Measurements from ENCODE around the gene SMCHD1.
A peak's percentile ranks its signal among the peaks of the same experiment; 100 is the strongest.
"Not testable (repeated sequence)": the region's sequence is repeated elsewhere in the genome, so short reads cannot be mapped to it uniquely, and the experiment has no call there.

SMCHD1 gene

DNA sequence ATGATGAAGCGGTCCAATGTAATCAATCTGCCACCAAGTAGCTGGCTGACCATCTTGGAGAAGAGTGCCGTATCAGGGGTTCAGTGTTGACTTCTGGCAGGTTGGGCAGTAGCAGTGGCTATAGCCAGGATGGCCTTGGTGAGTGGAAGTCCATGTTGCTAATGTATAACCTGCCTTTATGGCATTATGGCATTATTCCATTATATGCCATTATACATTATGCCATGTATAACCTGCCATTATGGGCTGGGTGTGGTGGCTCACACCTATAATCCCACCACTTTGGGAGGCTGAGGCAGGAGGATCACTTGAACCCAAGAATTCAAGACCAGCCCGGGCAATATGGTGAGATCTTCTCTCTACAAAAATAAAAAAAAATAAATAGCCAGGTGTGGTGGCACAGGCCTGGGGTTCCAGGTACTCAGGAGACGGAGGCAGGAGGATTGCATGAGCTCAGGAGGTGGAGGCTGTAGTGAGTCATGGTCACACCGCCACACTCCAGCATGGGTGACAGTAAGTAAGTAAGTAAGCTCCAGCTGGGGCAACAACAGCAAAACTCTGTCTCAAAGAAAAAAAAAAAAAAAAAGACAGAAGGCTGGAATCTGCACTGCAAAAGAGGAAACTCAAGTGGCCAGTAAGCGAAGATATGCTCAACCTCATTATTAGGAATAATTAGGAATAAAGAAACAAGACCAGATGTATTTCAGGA lies 166.8 kb downstream of the SMCHD1 start:
- DNase-seq, result peak; percentile 61 to 76 (median 72)

DNA sequence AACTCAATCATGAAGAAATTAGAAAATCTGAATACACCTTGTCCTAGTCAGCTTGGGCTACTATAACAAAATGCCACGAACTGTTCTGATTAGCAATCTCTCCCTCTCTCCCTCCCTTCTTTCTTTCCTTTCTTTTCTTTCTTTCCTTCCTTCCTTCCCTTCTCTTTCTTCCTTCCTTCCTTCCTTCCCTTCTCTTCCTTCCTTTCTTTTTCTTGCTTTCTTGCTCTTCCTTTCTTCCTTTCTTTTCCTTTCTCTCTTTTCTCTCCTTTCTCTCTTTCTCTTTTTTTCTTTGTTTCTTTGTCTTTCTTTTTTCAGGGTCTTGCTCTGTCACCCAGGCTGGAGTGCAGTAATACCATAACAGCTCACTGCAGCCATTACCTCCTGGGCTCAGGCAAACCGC lies 167.7 kb downstream of the SMCHD1 start:
- no peak for DNase-seq

DNA sequence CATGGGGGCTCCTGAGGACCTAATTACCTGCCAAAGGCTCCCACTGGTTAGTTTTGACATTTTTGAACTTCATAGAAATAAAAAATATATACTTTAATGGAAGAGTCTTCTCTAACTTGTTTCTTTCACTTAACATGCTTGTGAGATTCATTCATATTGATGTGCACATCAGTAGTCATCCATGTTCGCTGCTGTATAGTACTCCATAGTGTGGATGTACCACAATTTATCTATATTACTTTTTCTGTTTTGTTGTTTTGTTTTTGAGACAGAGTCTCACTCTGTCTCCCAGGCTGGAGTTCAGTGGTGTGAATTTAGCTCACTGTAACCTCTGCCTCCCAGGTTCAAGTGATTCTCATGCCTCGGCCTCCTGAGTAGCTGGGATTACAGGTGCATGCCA lies 168.4 kb downstream of the SMCHD1 start:
- no peak for DNase-seq

DNA sequence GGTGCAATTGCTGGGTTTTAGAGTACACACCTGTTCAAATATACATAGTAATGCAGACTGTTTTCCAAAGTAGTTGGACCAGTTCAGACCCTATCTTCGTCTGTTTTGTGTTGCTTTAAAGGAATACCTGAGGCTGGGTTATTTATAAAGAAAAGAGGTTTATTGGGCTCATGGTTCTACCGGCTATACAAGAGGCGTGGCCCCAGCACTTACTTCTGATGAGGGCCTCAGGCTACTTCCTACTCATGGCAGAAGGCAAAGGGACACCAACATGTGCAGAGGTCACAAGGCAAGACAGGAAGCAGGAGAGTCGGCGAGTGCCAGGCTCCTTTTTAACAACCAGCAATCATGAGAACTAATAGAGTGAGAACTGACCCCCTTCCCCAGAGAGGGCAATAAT lies 169.3 kb downstream of the SMCHD1 start:
- DNase-seq, result peak in 3 of 4 experiments; percentile 29 to 30 (median 30)

DNA sequence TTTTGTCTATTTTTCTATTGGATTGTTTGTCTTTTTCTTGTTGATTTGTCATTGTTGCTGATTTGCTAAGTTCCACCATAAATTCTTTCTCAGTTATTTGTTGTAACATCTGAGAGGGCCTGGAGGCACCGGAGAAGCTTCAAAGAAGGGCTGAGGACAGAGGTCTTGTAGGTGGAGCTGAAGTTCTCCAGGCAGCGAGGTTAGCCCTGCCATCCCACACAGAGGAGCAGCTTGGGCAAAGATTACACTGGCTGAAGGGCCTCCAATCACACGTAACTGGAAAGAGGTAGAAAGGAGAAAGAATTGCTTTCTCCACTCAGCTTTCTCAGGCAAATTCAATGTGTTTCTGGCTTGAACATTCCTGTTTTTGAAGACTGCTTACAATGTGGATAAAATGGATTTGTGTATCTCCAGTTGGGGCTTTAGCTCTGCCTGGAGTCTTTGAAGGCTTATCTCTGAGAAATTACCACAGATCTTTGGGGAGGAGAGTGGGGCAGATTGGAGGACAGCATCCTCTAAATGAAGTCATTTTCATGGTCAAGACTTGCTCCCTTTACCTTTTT lies 170.2 kb downstream of the SMCHD1 start:
- peak in 2 of 4 experiments; percentile 19 to 45 for DNase-seq

DNA sequence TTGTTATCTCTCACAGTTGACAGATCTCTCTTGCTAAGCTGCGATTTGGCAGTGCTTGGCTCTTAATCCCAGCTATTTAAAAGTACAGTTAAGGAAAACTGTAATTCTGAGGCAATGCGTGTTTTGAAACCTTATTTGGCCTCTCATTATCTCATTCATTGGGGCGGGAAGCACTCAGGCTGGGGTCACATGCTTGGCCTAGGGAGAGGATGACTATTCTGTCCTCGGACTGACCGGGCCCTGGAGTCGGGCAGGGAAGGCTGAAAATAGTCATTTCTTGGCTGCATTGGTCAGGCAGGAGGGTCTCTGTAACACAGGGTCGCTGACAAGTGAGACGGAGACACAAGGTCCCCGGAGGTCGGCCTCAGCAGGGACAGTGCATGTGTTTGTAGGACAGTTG lies 171.1 kb downstream of the SMCHD1 start:
- peak; percentile 14 to 52 (median 45) for DNase-seq

DNA sequence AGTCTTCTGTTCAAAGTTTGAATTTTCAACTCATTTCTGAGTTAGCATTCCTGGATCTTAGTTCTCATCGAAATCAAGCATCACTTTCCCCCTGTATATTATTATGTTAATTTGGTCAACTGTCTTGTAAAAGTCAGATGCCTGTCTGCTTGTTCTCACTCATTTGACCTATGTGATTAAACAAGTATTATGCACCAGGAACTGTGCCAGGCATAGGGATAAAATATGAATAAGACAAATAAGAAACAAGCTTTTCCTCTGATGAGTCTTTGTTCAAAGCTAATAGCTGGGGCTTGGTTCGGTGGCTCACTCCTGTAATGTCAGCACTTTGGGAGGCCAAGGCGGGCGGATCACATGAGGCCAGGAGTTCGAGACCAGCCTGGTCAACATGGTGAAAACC lies 171.5 kb downstream of the SMCHD1 start:
- DNase-seq, result no peak

DNA sequence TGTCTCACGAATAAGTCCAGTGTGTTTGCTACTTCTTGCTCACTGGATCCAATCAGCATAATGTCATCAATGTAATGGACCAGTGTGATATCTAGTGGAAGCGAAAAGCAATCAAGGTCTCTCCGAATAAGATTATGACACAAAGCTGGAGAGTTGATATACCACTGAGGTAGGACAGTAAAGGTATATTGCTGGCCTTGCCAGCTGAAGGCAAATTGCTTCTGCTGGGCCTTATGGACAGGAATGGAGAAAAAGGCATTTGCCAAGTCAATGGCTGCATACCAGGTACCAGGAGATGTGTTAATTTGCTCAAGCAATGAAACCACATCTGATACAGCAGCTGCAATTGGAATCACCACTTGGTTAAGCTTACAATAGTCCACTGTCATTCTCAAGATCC lies 180.6 kb downstream of the SMCHD1 start:
- not testable (repeated sequence) for DNase-seq

DNA sequence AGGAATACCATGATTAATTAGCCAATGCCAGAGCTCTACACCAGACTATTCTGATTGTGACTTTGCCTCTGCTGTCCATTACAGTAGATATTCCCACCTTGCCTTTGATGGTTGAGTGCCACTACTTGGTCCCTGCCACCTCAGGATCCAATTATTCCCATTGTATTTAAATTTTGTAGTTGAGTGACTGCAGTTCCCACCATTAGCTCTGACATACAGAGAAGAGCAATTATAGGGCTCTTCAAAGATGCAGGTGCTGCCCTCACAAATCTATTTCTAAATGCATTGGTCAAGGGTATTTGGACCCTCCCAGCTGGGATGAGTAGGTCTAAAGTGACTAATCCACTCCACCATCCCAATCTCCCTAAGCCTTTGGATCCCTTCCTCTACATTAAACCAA lies 181.8 kb downstream of the SMCHD1 start:
- not testable (repeated sequence) for DNase-seq

DNA sequence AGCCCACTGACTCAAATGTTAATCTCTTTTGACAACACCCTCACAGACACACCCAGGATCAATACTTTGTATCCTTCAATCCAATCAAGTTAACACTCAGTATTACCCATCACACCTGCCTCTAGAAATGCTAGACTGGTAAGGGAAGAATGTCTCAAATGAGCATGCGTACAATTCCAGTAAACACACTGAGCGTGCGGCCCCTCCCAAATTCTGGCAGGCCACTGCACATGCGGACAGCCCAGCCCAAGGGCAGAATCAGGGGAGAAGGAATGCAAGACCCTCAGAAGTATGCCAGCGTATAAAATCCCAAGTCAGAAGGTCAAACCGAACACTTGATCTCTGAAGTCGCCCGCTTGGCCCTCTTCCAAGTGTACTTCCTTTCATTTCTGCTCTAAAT lies 183.7 kb downstream of the SMCHD1 start:
- no peak for DNase-seq

DNA sequence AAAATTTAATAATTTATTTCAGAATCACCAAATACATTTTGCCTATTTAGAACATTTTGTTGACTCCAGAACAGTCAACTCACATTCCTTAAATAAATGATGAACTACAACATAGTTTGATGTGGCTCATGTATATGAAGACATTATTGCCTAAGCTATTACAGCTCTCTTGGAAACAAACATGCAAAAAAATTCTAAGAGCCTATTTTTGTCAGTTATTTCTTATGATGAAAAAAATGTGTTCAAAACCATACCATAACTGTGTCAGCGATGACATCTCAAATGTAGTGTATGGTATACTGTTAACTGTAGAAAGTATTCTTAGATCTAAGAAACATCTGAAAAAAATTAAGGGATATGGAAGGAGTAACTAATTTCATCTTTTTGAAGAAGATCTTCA lies 185.0 kb downstream of the SMCHD1 start:
- no peak for DNase-seq

DNA sequence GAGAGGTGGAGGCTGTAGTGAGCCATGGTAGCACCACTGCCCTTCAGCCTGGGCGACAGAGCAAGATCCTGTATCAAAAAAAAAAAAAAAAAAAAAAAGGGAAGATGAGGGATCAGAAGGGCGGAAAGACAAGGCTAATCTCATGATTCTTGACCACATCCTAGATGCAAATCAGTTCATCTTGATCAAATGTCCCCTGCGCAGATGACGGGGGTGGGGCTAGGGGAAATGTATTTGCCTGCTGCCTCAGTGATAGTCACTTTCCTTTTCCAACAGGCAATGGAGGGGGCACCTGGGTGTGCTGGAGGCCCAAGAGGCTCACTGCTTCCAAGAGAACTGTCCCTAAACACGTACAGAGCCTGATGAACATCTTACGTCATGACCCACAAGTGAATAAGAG lies 187.6 kb downstream of the SMCHD1 start:
- DNase-seq, result peak; percentile 78 to 91 (median 88)

DNA sequence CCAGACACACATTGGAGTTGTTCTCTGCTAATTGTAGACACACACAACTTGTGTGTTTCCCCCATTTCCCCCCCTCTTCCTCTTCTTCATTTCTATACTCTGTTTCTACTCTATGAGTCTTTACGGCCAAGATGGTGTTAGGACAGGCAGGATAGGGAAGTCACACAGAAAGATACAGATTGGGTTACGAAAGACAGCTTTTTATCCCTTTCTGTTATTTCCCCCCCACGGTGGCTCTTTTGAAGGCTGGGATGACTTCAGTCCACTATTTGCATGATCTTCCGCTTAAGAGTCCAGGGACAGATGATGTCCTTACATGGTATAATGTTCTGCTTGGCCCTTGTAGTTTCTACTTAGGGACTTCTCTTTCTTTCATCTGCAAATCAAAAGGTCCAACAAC lies 189.6 kb downstream of the SMCHD1 start:
- DNase-seq, result peak; percentile 88 to 98 (median 94)

DNA sequence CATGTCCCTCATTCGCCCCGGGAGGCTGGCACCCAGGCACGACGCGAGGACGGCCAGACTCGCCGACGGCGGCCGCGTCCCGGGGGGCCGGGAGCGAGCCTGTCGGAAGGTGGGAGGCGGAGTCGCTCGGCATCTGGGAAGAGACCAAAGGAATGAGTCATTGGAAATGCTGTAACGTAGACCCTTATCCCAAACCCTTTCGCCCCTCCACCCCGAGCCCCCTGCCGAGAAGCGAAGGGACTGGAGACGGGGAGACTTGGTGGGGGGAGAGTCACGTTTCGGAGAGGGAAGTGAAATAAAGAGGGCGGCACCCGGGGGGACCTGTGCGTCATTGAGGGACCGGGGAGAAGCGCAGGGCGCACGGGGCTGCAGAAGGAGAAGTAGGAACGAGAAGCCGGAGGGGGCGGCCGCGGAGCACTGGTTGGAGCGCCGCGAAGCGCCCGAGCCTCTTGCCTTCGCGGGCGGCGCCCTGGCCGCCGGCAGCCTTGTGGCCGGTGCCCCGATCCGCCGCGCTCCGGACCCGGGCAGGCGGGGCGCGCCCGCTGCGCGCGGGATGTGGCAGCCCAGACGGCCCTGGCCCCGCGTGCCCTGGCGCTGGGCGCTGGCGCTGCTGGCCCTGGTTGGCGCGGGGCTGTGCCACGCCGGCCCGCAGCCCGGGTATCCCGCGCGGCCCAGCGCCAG lies 191.2 kb downstream of the SMCHD1 start, which contains the start of gene EMILIN2:
TSS of gene EMILIN2 (plus strand) at position 371 of the 681 bp plus-strand sequence. CDS start at position 554, 183 bp downstream.
- DNase-seq, result peak; percentile 96 to 98 (median 98)

DNA sequence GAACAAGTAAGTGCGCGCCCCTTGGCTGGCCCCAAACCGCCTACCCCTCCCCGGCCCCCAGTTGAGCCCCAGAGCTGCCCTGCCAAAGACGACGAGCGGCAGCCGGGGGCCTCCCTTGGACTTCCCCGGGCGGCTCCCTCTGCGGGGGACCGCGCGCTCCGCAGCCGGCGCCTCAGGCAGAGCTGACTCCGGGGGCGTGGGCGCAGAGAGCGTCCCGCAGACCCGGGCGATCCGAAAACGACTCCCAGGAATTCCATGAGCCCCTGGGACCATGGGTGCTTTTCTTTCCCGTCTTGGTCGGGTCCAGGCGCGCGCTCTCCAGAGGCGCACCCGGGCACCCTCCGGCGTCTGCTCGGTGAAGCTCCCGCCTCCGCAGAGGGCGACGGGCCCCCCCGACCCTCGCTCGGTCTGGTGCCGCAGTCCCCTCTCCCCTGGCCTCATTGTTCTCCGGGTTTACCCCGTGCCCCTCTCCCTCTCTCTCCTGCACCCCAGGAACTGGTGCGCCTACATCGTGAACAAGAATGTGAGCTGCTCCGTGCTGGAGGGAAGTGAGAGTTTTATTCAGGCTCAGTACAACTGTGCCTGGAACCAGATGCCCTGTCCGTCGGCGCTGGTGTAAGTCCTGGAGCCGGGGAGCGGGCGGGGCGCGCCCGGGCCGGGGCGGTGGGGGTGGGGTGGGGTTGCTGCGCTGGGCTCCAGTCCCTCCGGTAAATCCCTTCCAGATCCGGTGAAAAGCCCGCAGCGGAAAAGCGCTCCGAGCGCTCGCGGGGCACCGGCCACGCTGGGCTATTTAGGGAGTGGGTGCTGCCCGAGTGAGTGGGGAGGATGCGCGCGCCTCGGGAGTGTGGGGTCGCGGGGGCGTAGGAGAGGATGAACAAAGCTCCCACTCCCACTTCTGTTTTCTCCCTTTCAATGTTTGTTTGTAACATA lies 192.1 kb downstream of the SMCHD1 start:
- peak; percentile 60 to 78 (median 68) for DNase-seq

DNA sequence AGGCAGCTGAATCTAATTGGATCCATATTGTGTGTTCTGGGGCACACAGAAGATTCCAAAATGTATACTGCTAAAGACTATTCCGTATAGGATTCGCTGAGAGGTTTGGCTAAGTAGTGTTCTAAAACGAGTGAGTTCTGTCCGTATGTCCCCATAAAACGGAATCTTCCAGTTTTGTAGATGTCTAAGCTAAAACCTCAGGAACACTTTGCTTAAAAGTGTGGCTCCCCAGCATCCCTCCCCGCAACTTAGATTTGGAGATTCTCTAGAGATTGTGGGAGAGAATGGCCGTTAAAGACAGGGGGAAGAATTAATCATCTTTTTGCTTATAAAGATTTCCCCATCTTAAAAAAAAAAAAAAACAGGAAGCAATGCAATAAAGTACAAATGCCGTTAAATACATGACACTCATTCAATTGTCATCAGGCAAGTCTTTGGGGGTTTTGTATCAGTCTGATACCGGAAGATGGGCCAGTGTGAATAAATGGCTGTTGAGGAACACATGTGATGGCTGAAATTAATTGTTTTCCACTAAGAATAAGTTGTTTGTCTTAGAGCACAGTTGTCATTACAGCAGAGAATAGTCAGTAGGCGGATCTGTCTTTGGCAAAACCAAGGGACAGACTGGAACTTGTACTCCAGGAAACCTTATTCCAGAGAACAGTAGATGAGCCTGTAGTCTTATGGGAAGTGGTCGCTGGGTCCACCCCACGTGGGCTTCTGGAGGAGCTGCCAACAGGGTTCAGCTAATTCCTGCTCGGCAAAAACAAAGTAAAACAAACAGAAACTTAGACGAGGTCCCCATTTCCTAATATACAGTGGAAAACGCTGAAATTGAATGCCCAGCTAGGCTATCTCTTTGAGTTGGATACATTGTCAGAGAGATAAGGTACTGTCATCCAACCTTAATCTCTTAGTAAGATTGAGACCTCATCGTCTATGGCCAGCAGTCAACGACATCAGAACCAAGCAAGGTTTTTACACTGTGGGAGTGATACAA lies 193.0 kb downstream of the SMCHD1 start:
- peak; percentile 47 to 75 (median 63) for DNase-seq

DNA sequence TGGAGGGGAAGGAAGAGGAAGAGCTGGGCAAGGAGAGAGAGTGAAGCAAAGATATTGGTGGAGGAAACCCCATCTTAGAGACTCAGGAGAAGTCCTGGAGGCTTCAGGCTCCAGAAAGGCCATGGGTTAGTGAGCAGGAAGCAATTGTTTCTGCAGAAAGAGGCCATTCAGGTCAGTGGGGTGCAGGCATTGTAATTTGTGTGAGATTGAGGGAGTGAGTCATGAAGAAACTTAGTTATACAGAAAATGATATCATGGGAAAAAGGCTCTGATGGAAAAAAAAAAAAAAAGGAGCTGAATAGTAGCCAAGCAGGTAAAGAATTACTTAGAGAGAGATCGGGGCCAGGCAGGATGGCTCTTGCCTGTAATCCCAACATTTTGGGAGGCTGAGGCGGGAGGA lies 195.3 kb downstream of the SMCHD1 start:
- DNase-seq, result no peak

DNA sequence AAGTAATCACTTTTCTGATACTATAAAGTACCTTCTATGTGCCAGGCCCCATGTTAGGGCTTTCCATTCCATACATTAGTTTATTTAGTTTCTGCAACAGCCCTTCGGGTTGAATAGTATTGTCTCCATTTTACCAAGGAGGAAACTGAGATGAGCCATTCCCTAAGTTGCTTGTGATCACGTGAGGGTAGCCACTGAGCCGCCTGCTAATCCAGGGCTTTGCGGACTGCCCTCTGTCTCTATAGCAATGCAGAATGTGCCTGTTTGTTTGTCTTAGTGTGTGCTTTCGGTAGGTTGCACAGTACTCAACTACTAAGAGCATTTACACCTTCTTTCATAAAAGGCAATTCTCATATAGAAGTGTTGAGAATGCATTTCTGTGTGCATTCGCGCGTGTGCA lies 196.2 kb downstream of the SMCHD1 start:
- no peak for DNase-seq

DNA sequence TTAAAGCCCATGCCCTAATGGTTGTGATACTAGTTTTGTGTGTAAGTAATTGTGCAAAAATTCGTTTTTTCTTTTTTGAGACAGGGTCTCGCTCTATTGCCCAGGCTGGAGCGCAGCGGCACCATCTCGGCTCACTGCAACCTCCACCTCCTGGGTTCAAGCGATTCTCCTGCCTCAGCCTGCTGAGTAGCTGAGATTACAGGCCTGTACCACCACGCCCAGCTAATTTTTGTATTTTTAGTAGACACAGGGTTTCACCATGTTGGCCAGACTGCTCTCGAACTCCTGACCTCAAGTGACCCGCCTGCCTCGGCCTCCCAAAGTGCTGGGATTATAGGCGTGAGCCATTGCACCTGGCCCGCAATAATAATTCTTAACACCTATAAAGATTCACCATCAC lies 196.9 kb downstream of the SMCHD1 start:
- not testable (repeated sequence) for DNase-seq

DNA sequence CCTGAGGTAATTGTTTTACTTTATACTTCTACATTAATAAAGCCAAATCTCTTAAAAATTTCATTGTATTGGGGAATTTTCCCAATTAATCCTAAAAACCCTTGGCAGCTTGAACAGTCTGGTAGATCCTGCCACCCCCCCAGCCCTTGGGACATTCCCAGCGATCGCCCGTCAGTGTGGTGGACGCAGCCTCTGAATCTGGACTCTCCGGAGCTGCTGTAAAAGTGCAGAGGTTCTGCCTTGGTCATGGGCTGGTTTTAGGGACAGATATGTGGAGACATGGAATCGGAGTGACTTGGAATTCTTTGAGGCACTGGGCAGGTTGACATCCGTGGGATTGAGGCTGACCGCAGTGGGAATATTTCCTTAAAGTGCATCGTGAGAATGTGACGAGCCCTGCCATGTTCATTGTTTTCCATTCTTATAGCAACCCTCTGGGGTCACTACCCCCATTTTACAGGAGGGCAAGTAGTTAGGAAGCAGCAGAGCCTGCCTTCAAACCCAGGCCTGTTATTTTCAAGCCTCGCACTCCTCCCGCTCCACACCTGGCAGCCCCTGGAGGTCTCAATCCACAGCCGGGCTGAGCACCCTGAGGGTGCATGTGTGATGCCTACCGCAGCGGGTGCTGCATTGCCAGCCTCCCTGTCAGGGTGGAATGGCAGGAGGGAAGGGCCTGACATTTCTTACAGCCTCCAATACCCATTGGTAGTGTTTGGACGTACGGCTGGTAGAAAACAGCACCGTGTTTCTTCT lies 197.8 kb downstream of the SMCHD1 start:
- DNase-seq, result no peak

Data from suppressor macrophage (primary cell).